Measurements from ENCODE around the gene ANKRD6.
"Not testable (repeated sequence)": the region's sequence is repeated elsewhere in the genome, so short reads cannot be mapped to it uniquely, and the experiment has no call there.

ANKRD6 gene

DNA sequence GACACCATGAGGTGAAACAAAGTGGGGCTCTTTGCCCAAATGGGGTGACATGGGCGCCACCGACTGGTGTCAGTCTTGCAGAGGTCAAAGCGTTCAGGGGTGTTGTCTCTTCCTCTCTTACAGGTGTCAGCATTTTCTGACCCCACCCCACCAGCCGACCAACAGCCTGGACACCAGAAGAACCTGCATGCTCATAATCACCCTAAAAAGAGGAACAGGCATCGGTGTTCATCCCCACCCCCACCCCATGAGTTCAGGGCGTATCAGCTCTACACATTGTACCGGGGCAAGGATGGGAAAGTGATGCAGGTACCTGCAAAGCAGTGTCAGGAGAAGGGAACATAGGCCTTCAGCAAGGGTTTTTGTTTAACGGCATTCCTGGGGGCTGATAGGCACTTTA is 190.8 kb downstream of the ANKRD6 start:
- no peak for DNase-seq (ENCODE audit: low spot score)
- ChIA-PET POLR2A (ENCODE audit: low non-redundant PET) (no interaction called here), CTCF (interaction anchor here (0.6 kb wide), 1 partner anchor 196 kb away, joined by 3 read pairs; no protein-coding TSS in a partner anchor)
- TF ChIP-seq, protein P1, sequence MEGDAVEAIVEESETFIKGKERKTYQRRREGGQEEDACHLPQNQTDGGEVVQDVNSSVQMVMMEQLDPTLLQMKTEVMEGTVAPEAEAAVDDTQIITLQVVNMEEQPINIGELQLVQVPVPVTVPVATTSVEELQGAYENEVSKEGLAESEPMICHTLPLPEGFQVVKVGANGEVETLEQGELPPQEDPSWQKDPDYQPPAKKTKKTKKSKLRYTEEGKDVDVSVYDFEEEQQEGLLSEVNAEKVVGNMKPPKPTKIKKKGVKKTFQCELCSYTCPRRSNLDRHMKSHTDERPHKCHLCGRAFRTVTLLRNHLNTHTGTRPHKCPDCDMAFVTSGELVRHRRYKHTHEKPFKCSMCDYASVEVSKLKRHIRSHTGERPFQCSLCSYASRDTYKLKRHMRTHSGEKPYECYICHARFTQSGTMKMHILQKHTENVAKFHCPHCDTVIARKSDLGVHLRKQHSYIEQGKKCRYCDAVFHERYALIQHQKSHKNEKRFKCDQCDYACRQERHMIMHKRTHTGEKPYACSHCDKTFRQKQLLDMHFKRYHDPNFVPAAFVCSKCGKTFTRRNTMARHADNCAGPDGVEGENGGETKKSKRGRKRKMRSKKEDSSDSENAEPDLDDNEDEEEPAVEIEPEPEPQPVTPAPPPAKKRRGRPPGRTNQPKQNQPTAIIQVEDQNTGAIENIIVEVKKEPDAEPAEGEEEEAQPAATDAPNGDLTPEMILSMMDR (conservative IDR thresholded peaks at IDR 0.05; ENCODE audit: low read depth) = no peak
- H3K27ac ChIP-seq = no peak overlapping the region

DNA sequence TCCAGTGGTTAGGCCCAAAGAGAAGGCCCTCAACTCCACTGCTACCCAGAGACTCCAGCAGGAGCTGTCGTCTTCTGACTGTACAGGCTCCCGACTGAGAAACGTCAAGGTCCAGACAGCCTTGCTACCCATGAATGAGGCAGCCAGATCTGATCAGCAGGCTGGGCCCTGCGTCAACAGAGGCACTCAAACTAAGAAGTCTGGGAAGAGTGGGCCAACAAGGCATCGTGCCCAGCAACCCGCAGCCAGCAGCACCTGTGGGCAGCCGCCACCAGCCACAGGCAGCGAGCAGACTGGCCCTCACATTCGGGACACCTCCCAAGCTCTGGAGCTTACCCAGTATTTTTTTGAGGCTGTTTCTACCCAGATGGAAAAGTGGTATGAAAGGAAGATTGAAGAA is 197.5 kb downstream of the ANKRD6 start:
- no peak overlapping the region for H3K27ac ChIP-seq
- ChIA-PET CTCF (interaction anchor here (0.5 kb wide), 2 partner anchors 73 to 409 kb away, joined by 4 read pairs; no protein-coding TSS in a partner anchor), POLR2A (ENCODE audit: low non-redundant PET) (no interaction called here)
- DNase-seq (ENCODE audit: low spot score) = no peak
- TF ChIP-seq, protein P1 (conservative IDR thresholded peaks at IDR 0.05; ENCODE audit: low read depth) = no peak

DNA sequence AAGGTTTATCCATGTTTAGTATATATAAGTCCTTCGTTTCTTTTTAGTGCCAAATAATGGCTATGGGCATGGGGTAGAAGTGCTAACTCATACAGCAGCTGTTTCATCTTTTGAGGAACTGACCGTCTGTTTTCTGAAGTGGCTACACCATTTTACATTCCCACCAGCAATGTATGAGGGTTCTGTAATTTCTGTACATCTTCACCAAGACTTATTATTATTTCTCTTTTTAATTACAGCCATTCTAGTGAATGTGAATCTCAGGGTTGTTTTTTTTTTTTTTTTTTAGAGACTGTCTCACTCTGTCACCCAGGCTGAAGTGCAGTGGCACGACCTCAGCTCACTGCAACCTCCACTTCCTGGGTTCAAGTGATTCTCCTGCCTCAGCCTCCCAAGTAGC is 203.5 kb downstream of the ANKRD6 start:
- POLR2A ChIA-PET (ENCODE audit: low non-redundant PET); CTCF ChIA-PET; DNase-seq (ENCODE audit: low spot score); H3K27ac ChIP-seq: not testable (repeated sequence)

DNA sequence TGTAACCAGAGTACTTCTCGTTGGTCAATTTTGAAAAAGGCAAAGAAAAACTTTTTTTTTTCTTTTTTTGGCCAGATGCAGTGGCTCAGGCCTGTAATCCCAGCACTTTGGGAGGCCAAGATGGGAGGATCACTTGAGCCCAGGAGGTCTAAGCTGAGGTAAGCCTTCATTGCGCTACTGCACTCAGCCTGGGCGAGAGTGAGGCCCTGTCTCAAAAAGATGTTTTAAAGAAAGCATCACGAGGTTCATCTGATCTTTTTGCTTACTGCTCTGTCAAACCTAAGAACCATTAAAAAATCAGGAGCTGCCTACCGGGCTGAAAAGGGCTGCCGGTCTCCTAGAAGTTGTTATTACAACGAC is 205.0 kb downstream of the ANKRD6 start:
- CTCF ChIA-PET = interaction anchor here (0.7 kb wide), 1 partner anchor 229 kb away, joined by 3 read pairs; no protein-coding TSS in a partner anchor
- POLR2A ChIA-PET (ENCODE audit: low non-redundant PET) = interaction anchor here (0.7 kb wide), 1 partner anchor 66 kb away, joined by 3 read pairs; no protein-coding TSS in a partner anchor
- TF ChIP-seq, protein P1 (conservative IDR thresholded peaks at IDR 0.05; ENCODE audit: low read depth) = no peak
- DNase-seq (ENCODE audit: low spot score) = no peak
- H3K27ac ChIP-seq = peak overlapping the region; percentile 91

DNA sequence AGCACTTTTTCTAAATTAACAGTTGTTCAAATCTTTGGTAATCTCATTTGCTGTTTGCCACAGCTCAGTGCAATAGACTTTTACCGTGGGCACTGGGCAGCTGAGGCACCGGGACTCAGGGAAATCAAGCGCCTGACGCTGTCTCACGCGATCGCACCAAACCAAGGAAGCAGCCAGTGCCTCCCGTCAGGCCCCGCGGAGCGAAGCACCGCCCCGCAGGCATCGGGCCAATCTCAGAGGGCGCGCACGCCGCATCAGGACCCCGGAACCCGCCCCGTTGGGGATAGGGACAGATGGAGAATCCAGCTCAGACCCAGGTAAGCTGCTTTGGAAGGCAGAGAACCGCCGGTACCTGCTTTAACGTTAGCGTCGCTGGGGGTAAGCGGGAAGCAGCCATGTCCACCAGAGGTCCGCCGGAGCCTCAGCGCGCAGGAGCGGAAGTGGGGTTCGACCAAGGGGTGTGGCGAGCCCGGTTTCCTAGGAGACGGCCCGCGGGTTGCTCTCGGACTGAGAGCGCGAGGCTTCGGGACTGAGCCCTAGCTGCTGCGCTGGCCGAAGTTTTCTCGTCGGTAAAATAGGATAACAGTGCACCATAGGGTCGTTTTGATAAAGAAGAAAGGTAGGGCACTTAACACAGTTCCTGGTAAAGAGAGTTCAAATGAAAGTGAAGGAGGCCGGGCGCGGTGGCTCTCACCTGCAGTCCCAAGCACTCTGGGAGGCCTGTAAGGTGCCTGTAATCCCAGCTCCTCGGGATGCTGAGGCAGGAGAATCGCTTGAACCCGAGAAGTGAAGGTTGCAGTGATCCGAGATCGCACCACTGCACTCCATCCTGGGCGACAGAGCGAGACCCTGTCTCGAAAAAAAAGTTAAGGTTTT is 205.6 kb downstream of the ANKRD6 start, which contains the start of gene LYRM2:
LYRM2 (minus strand) TSS at position 428 of the 876 bp plus-strand sequence; CDS start at position 397, 31 bp downstream.
- TF ChIP-seq, protein P1 (conservative IDR thresholded peaks at IDR 0.05; ENCODE audit: low read depth) = no peak
- ChIA-PET CTCF (interaction anchor here (0.7 kb wide), 1 partner anchor 230 kb away, joined by 3 read pairs; no protein-coding TSS in a partner anchor), POLR2A (ENCODE audit: low non-redundant PET) (interaction anchor here (0.7 kb wide), 1 partner anchor 66 kb away, joined by 3 read pairs; no protein-coding TSS in a partner anchor)
- DNase-seq (ENCODE audit: low spot score) = peak; percentile 94
- H3K27ac ChIP-seq = peak within 1 kb of the TSS; percentile 91

DNA sequence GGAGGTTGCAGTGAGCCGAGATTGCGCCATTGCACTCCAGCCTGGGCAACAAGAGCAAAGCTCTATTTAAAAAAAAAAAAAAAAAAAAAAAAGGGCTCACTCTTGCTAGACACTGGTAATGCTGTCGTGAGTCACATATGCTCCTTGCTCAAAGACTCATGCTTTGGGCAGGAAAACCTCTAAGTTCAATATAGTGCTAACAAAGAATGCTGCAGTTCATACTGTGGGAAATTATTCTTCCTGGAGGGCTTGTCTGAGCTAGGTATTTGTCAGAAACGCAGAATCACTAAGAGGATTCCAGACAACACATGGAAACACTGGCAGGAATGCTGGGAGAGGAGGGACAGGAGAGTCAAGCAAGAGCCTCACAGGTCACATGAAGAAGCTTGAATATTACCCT is 207.9 kb downstream of the ANKRD6 start:
- POLR2A ChIA-PET (ENCODE audit: low non-redundant PET) = interaction anchor here (0.6 kb wide), 1 partner anchor 179 kb away, joined by 5 read pairs; the partner anchor contains the start of gene MDN1
- CTCF ChIA-PET = interaction anchor here (0.7 to 0.9 kb wide), 2 partner anchors 269 to 424 kb away, joined by 3 read pairs; no protein-coding TSS in a partner anchor

DNA sequence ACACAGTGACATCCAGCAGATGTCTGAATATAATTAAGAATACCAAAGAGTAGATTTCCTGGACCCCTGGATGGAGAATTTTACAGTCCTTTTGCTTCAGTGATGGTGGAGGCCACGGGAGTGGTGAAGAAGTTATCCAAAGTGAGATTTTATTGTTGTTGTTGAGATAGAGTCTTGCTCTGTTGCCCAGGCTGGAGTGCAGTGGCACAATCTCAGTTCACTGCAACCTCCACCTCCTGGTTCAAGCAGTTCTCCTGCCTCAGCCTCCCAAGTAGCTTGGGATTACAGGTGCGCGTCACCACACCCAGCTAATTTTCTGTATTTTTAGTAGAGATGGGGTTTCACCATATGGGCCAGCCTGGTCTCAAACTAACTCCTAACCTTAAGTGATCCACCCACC is 208.6 kb downstream of the ANKRD6 start:
- H3K27ac ChIP-seq; POLR2A ChIA-PET (ENCODE audit: low non-redundant PET); CTCF ChIA-PET; DNase-seq (ENCODE audit: low spot score): not testable (repeated sequence)

More for the DNA sequence above, 207.9 kb downstream of the ANKRD6 start:
- TF ChIP-seq, protein P1 (conservative IDR thresholded peaks at IDR 0.05; ENCODE audit: low read depth) = no peak
- DNase-seq (ENCODE audit: low spot score) = peak; percentile 17
- H3K27ac ChIP-seq = no peak overlapping the region
